Endothelial cell of umbilical vein (primary cell): Measurements from ENCODE around the gene CARD9. TPM values are rescaled to one million over a fixed set of nuclear protein-coding genes. Genes with fewer than 3 reads are reported as not detected.

Source experiments
- BruUV-seq: library from RNA; stranded (reverse); fragments of 400-500 nt; replicated peaks from 2 replicates; lab custom pipeline; 2021; lab: Mats Ljungman, UMichigan
- CTCF ChIA-PET: fragments of 300-600, 350-600 bp; sonication (Branson Sonifier 250); formaldehyde crosslinking; loops from one replicate; lab custom pipeline; 2021; ENCODE audit warnings: antibody characterized with exemption, inconsistent platforms; lab: Charles Lee
- POLR2A ChIA-PET: fragments of 300-600, 350-600 bp; sonication (Branson Sonifier 250); formaldehyde crosslinking; loops from one replicate; lab custom pipeline; 2021; ENCODE audit warnings: antibody characterized with exemption, inconsistent platforms; lab: Charles Lee
- DNase-seq: peaks from one replicate; pipeline ENCODE4 v3.0.0-alpha.2; 2011; ENCODE audit warnings: low read depth, low spot score
- FAIRE-seq: peaks from 2 replicates; lab custom pipeline; 2011; peaks lifted over from hg19 to GRCh38; lab: Jason Lieb, UNC
- H2AFZ ChIP-seq: 2 replicates; pipeline ENCODE4 v1.6.0; 2012; ENCODE audit warnings: low read depth, low read length, control low read depth, inconsistent platforms
- H3K27ac ChIP-seq: 2 replicates; pipeline ENCODE4 v1.5.1; 2011; ENCODE audit warnings: low read depth, mild to moderate bottlenecking, control low read depth, low read length, moderate library complexity; ENCODE audit not compliant: insufficient read depth
- H3K27me3 ChIP-seq, 2 experiments: 2 replicates each; pipeline versions ENCODE4 v1.6.0 to v1.6.1; 2011; ENCODE audit warnings: low read length in 2 of 2, mixed read lengths in 1 of 2; ENCODE audit not compliant: control insufficient read depth in 2 of 2, insufficient read depth in 2 of 2
- H3K36me3 ChIP-seq, 2 experiments: 2 replicates in 1 of 2; 3 replicates in 1 of 2; pipeline ENCODE4 v1.5.1; 2011; ENCODE audit warnings: low read length in 2 of 2, mild to moderate bottlenecking in 1 of 2, moderate library complexity in 1 of 2; ENCODE audit not compliant: control insufficient read depth in 2 of 2, insufficient read depth in 2 of 2; ENCODE audit errors: extremely low read depth in 1 of 2
- H3K4me1 ChIP-seq: 3 replicates; pipeline ENCODE4 v1.5.1; 2011; ENCODE audit warnings: mild to moderate bottlenecking, low read length; ENCODE audit not compliant: control insufficient read depth, insufficient read depth; ENCODE audit errors: extremely low read depth
- H3K4me2 ChIP-seq: 2 replicates; pipeline ENCODE4 v1.6.1; 2011; ENCODE audit warnings: low read length, control low read depth, mixed read lengths; ENCODE audit not compliant: insufficient read depth
- H3K4me3 ChIP-seq, 3 experiments: fragments of 200-600 bp in 1 of 3; sonication (generic), shearing (Covaris generic) in 1 of 3; replicated peaks in 1 of 3; 2 replicates each; pipeline ENCODE4 v1.5.1; 2011 to 2016; ENCODE audit warnings: control low read depth in 3 of 3, low read length in 3 of 3, mild to moderate bottlenecking in 2 of 3, inconsistent platforms in 1 of 3, low read depth in 1 of 3, moderate library complexity in 1 of 3; ENCODE audit not compliant: insufficient read depth in 1 of 3
- H3K79me2 ChIP-seq: 2 replicates; pipeline ENCODE4 v1.6.0; 2012; ENCODE audit warnings: low read length, inconsistent platforms; ENCODE audit not compliant: control insufficient read depth, insufficient read depth
- H3K9ac ChIP-seq: replicated peaks from 2 replicates; pipeline ENCODE3; 2011; ENCODE audit warnings: low read length, control low read depth; ENCODE audit not compliant: insufficient read depth; ENCODE audit errors: extremely low read depth
- H3K9me1 ChIP-seq: replicated peaks from 3 replicates; pipeline ENCODE4 v1.6.0; 2011; ENCODE audit warnings: mild to moderate bottlenecking, low read length; ENCODE audit not compliant: control insufficient read depth, insufficient read depth; ENCODE audit errors: extremely low read depth
- H3K9me3 ChIP-seq: replicated peaks from 2 replicates; pipeline ENCODE4 v1.5.1; 2012; ENCODE audit warnings: low read length, inconsistent platforms; ENCODE audit not compliant: control insufficient read depth, insufficient read depth
- H4K20me1 ChIP-seq: replicated peaks from 2 replicates; pipeline ENCODE3; 2011; ENCODE audit warnings: mild to moderate bottlenecking, low read length; ENCODE audit not compliant: control insufficient read depth, insufficient read depth; ENCODE audit errors: extremely low read depth
- EZH2 ChIP-seq: IDR thresholded peaks from 2 replicates; pipeline ENCODE4 v1.6.1; 2012; ENCODE audit warnings: borderline replicate concordance, low read depth, mild to moderate bottlenecking, moderate library complexity, low read length, inconsistent platforms; ENCODE audit not compliant: severe bottlenecking
- FOS ChIP-seq: IDR thresholded peaks from 2 replicates; pipeline ENCODE4 v1.6.1; 2011; ENCODE audit warnings: mild to moderate bottlenecking, low read length, moderate library complexity, borderline replicate concordance; ENCODE audit not compliant: insufficient read depth
- JUN ChIP-seq: IDR thresholded peaks from 2 replicates; pipeline ENCODE4 v1.6.1; 2011; ENCODE audit warnings: borderline replicate concordance, low read depth; ENCODE audit not compliant: insufficient read length, insufficient read depth
- MYC ChIP-seq: IDR thresholded peaks from one replicate; pipeline ENCODE4 v1.6.1; 2011; ENCODE audit warnings: mild to moderate bottlenecking, low read depth, low read length
- dilution Hi-C: fragments of 300-500 bp; cut with MboI; formaldehyde crosslinking; loops from one replicate; pipeline ENCODE4 v1.15.0; 2019; ENCODE audit warnings: low sequenced_read_pairs; ENCODE audit not compliant: extremely low pct_ligation_motif_present
- intact Hi-C: fragments of 100-400 bp; cut with micrococcal nuclease; formaldehyde crosslinking; loops from one replicate; pipeline ENCODE4 v1.10.0; 2022
- polyA plus RNA-seq, 4 experiments: library from polyadenylated mRNA; depleted of rRNA in 3 of 4; stranded (reverse) in 3 of 4; unstranded in 1 of 4; fragments of >200 nt; gene quantifications; 2 replicates each; pipeline versions ENCODE4 v1.2.1 to v1.2.3, GENCODE V29; 2011 to 2012; ENCODE audit warnings: missing spikeins in 1 of 4
- total RNA-seq: library from RNA; stranded (reverse); gene quantifications from 2 replicates; pipeline ENCODE4 v1.2.3, GENCODE V29; 2021
- TF ChIP-seq, protein P1 (sequence below), 2 donors: IDR thresholded peaks; 1 replicate in 1 of 2; 2 replicates in 1 of 2; pipeline ENCODE4 v1.5.1; 2011; ENCODE audit warnings: low read length in 2 of 2, mild to moderate bottlenecking in 2 of 2, moderate library complexity in 2 of 2, control low read depth in 1 of 2, inconsistent platforms in 1 of 2, low read depth in 1 of 2; ENCODE audit not compliant: insufficient read depth in 1 of 2; ENCODE audit errors: extremely low read depth in 1 of 2

The CARD9 gene
- total and polyA plus RNA-seq, 2 donors (not counting 3 experiments of a cell fraction or from before 2014, with no cell fraction given) = 0.22 to 0.71 TPM

DNA sequence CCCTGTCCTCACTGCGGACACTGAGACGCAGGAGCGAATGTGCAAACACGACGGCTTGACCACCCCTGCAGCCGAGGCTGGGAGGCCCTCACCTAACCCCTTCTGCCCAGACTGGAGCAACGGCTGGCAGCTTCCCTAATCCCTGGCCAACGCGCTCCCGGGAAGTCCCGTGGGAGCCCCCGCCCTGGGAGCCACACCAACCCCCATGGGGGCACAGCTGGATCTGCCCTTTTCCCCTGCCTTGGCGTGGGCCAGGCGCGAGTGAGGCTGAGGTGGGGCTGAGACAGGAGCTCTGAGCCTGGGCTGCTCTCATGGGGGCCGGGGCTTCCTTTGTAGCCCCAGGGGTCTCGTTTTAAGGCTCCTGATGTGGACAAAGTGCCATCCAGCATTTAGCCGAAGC lies 5.3 kb downstream of the CARD9 start:
- POLR2A ChIA-PET = interaction anchor here (0.7 kb wide), 1 partner anchor 624 kb away, joined by 3 read pairs; no protein-coding TSS in a partner anchor

More for the DNA sequence above, 5.3 kb downstream of the CARD9 start:
- Histone ChIP-seq H3K4me1 (peaks cover 3% of the 10 kb centered on the region), H3K9me3 (no peaks in the 10 kb centered on the region), H3K79me2 (no peaks in the 10 kb centered on the region), H3K4me2 (no peak overlapping the region), H3K4me3 (no peak overlapping the region), H3K36me3 (no peaks in the 10 kb centered on the region), H4K20me1 (no peaks in the 10 kb centered on the region), H3K27me3 (no peaks in the 10 kb centered on the region), H3K27ac (no peak overlapping the region), H3K9ac (no peak overlapping the region), H3K9me1 (no peaks in the 10 kb centered on the region), H2AFZ (no peak overlapping the region)
- DNase-seq = no peak
- dilution Hi-C loops (no loop called here), intact Hi-C loops (no loop called here)
- TF ChIP-seq, protein P1, sequence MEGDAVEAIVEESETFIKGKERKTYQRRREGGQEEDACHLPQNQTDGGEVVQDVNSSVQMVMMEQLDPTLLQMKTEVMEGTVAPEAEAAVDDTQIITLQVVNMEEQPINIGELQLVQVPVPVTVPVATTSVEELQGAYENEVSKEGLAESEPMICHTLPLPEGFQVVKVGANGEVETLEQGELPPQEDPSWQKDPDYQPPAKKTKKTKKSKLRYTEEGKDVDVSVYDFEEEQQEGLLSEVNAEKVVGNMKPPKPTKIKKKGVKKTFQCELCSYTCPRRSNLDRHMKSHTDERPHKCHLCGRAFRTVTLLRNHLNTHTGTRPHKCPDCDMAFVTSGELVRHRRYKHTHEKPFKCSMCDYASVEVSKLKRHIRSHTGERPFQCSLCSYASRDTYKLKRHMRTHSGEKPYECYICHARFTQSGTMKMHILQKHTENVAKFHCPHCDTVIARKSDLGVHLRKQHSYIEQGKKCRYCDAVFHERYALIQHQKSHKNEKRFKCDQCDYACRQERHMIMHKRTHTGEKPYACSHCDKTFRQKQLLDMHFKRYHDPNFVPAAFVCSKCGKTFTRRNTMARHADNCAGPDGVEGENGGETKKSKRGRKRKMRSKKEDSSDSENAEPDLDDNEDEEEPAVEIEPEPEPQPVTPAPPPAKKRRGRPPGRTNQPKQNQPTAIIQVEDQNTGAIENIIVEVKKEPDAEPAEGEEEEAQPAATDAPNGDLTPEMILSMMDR (IDR thresholded peaks at IDR 0.05; ENCODE audit: extremely low read depth in 1 of 2, insufficient read depth in 1 of 2, low read depth in 1 of 2, low read length in 2 of 2) = no peak
- TF ChIP-seq FOS = no peak
- no peak for TF ChIP-seq EZH2
- no peak for TF ChIP-seq JUN
- no peak for TF ChIP-seq MYC
- no TSS peak for BruUV-seq
- CTCF ChIA-PET = interaction anchor here (1.2 to 1.3 kb wide), 2 partner anchors 56 to 263 kb away, joined by 3 to 5 read pairs; no protein-coding TSS in a partner anchor
- no peak for FAIRE-seq
